ENCODE measurements around the gene TSPAN13. TPM values are rescaled to one million over a fixed set of nuclear protein-coding genes. Genes with fewer than 3 reads are reported as not detected.

The TSPAN13 gene
- total RNA-seq, 2 experiments from 2014 or later: 0.31 to 0.50 TPM

GRCh38 chr7:16811551-16811950 lies 58.0 kb downstream of the TSPAN13 start:
- POLR2A ChIA-PET: no interaction called here
- Mint-ChIP-seq H3K27me3 (peaks cover 10% of the 10 kb centered on the region), H3K4me3 (no peak overlapping the region), H3K27ac (no peak overlapping the region), H3K9me3 (no peaks in the 10 kb centered on the region), H3K36me3 (ENCODE audit: low read depth) (no peaks in the 10 kb centered on the region), H3K4me1 (no peaks in the 10 kb centered on the region)
- no peak for DNase-seq
- CTCF ChIA-PET: no interaction called here

- no peak for DNase-seq
- Mint-ChIP-seq H3K27ac (no peak overlapping the region), H3K4me1 (no peaks in the 10 kb centered on the region), H3K4me3 (no peak overlapping the region), H3K36me3 (ENCODE audit: low read depth) (no peaks in the 10 kb centered on the region), H3K9me3 (no peaks in the 10 kb centered on the region), H3K27me3 (peaks cover 10% of the 10 kb centered on the region)
- ChIA-PET CTCF (interaction anchor here (1.5 kb wide), 1 partner anchor 11 kb away, joined by 3 read pairs; no protein-coding TSS in a partner anchor), POLR2A (no interaction called here)
Observed at GRCh38 chr7:16812542-16813231, 59.1 kb downstream of the TSPAN13 start.

- Mint-ChIP-seq H3K27me3 (peaks cover 10% of the 10 kb centered on the region), H3K4me1 (no peaks in the 10 kb centered on the region), H3K4me3 (no peak overlapping the region), H3K27ac (no peak overlapping the region), H3K9me3 (no peaks in the 10 kb centered on the region), H3K36me3 (ENCODE audit: low read depth) (no peaks in the 10 kb centered on the region)
- ChIA-PET CTCF (interaction anchor here (1.5 kb wide), 1 partner anchor 12 kb away, joined by 3 read pairs; no protein-coding TSS in a partner anchor), POLR2A (no interaction called here)
- DNase-seq: no peak
Observed at GRCh38 chr7:16813232-16813616, 59.7 kb downstream of the TSPAN13 start.

GRCh38 chr7:16815001-16815400 lies 61.4 kb downstream of the TSPAN13 start:
- POLR2A ChIA-PET: no interaction called here
- H3K27me3 Mint-ChIP-seq: peaks cover 6% of the 10 kb centered on the region
- H3K4me3 Mint-ChIP-seq: no peak overlapping the region
- CTCF ChIA-PET: no interaction called here
- H3K4me1 Mint-ChIP-seq: no peaks in the 10 kb centered on the region
- H3K27ac Mint-ChIP-seq: no peak overlapping the region
- H3K36me3 Mint-ChIP-seq (ENCODE audit: low read depth): no peaks in the 10 kb centered on the region
- H3K9me3 Mint-ChIP-seq: no peaks in the 10 kb centered on the region
- DNase-seq: no peak

- no peak overlapping the region for H3K27ac Mint-ChIP-seq
- no peaks in the 10 kb centered on the region for H3K9me3 Mint-ChIP-seq
- ChIA-PET POLR2A (no interaction called here), CTCF (no interaction called here)
- peaks cover 3% of the 10 kb centered on the region for H3K27me3 Mint-ChIP-seq
- no peak overlapping the region for H3K4me3 Mint-ChIP-seq
- no peak for DNase-seq
- H3K4me1 Mint-ChIP-seq: no peaks in the 10 kb centered on the region
- H3K36me3 Mint-ChIP-seq (ENCODE audit: low read depth): no peaks in the 10 kb centered on the region
Observed at GRCh38 chr7:16816824-16817223, 63.3 kb downstream of the TSPAN13 start.

GRCh38 chr7:16817536-16817935 lies 64.0 kb downstream of the TSPAN13 start:
- CTCF ChIA-PET: no interaction called here
- Mint-ChIP-seq H3K9me3 (no peaks in the 10 kb centered on the region), H3K4me1 (no peaks in the 10 kb centered on the region), H3K36me3 (ENCODE audit: low read depth) (no peaks in the 10 kb centered on the region), H3K4me3 (no peak overlapping the region), H3K27me3 (peaks cover 3% of the 10 kb centered on the region), H3K27ac (no peak overlapping the region)
- no peak for DNase-seq
- POLR2A ChIA-PET: no interaction called here

- DNase-seq: no peak
- ChIA-PET POLR2A (no interaction called here), CTCF (interaction anchor here (0.7 kb wide), 1 partner anchor 56 kb away, joined by 4 read pairs; no protein-coding TSS in a partner anchor)
- H3K27me3 Mint-ChIP-seq: peaks cover 3% of the 10 kb centered on the region
- H3K36me3 Mint-ChIP-seq (ENCODE audit: low read depth): no peaks in the 10 kb centered on the region
- H3K27ac Mint-ChIP-seq: no peak overlapping the region
- H3K4me3 Mint-ChIP-seq: no peak overlapping the region
- H3K9me3 Mint-ChIP-seq: no peaks in the 10 kb centered on the region
- no peaks in the 10 kb centered on the region for H3K4me1 Mint-ChIP-seq
Observed at GRCh38 chr7:16818732-16819131, 65.2 kb downstream of the TSPAN13 start.

GRCh38 chr7:16822029-16822428 lies 68.5 kb downstream of the TSPAN13 start:
- DNase-seq: no peak
- Mint-ChIP-seq H3K9me3 (no peaks in the 10 kb centered on the region), H3K27ac (no peak overlapping the region), H3K27me3 (peaks cover 3% of the 10 kb centered on the region), H3K4me1 (no peaks in the 10 kb centered on the region), H3K36me3 (ENCODE audit: low read depth) (no peaks in the 10 kb centered on the region), H3K4me3 (no peak overlapping the region)
- CTCF ChIA-PET: no interaction called here
- POLR2A ChIA-PET: no interaction called here

- Mint-ChIP-seq H3K4me1 (no peaks in the 10 kb centered on the region), H3K9me3 (peaks cover 2% of the 10 kb centered on the region), H3K36me3 (ENCODE audit: low read depth) (no peaks in the 10 kb centered on the region), H3K27ac (no peak overlapping the region), H3K4me3 (no peak overlapping the region), H3K27me3 (peaks cover 15% of the 10 kb centered on the region)
- POLR2A ChIA-PET: no interaction called here
- CTCF ChIA-PET: no interaction called here
- no peak for DNase-seq
Observed at GRCh38 chr7:16826060-16826459, 72.5 kb downstream of the TSPAN13 start.

GRCh38 chr7:16833373-16833772 lies 79.8 kb downstream of the TSPAN13 start:
- Mint-ChIP-seq H3K4me3 (no peak overlapping the region), H3K27ac (no peak overlapping the region), H3K4me1 (no peaks in the 10 kb centered on the region), H3K36me3 (ENCODE audit: low read depth) (no peaks in the 10 kb centered on the region), H3K9me3 (peaks cover 2% of the 10 kb centered on the region), H3K27me3 (peaks cover 18% of the 10 kb centered on the region)
- DNase-seq: no peak
- CTCF ChIA-PET: no interaction called here
- POLR2A ChIA-PET: no interaction called here

Other genes with a start within 250 kb of the TSPAN13 start
- gene LRRC72, start 226.9 kb upstream of the TSPAN13 start, total RNA-seq: not detected
- gene ANKMY2, start 108.0 kb upstream of the TSPAN13 start, total RNA-seq: 10 to 100 TPM in 1 of 2 experiments, 1 to 10 TPM in 1; 9.8 to 10.3 TPM
- 10 to 100 TPM; 51.3 to 61.2 TPM for gene BZW2, start 107.6 kb upstream of the TSPAN13 start, total RNA-seq
- gene AGR2, start 51.2 kb downstream of the TSPAN13 start, total RNA-seq: not detected
- gene AGR3, start 128.2 kb downstream of the TSPAN13 start, total RNA-seq: not detected

Measured in activated CD4-positive, alpha-beta T cell treated with anti-CD3 and anti-CD28 coated beads, Interleukin-2, amount 10 ng/mL, durations not matched to agents 7 days and 5 days (primary cell).